ENCODE data around the gene PYGB.

The PYGB gene

DNA sequence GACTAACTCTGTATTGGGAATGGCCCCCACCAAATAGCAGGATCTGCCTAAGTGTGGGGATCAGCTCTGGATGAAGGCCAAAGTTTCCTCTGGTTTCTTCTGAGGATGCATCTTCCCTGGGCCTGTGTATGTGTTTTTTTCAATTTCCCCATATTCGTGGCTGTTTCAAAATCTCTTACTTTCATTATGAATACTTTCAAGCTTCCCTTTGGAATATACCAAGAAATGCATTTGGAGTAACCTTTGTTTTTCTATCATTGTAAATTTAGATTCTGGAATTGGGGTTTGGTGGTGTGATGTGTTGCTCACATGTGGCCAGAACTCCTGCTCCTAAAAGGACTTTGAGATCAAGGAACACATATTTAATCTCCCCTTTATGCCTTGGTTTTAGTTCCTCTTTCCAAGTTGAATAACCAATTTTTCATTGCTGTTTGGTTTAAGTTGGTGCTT is 44.0 kb upstream of the PYGB start:
- no peak overlapping the region for H3K4ac ChIP-seq (ENCODE audit: low read depth, low read length)
- H3K23ac ChIP-seq (ENCODE audit: low read length) = no peak overlapping the region
- H3K4me2 ChIP-seq (ENCODE audit: low read length) = no peak overlapping the region
- H3K79me1 ChIP-seq (ENCODE audit: low read length) = no peaks in the 10 kb centered on the region
- no peaks in the 10 kb centered on the region for H3K4me1 ChIP-seq (ENCODE audit: control insufficient read depth in 1 of 2, insufficient read depth in 2 of 2, low read length in 2 of 2)
- H4K8ac ChIP-seq (ENCODE audit: low read depth, low read length) = no peak overlapping the region
- no peak overlapping the region for H4K91ac ChIP-seq (ENCODE audit: low read depth, low read length)
- no peaks in the 10 kb centered on the region for H3K79me2 ChIP-seq (ENCODE audit: control insufficient read depth, insufficient read depth, low read length, poor library complexity)
- H2AFZ ChIP-seq (ENCODE audit: insufficient read depth, low read length, poor library complexity) = no peak overlapping the region
- no peak overlapping the region for H3K27ac ChIP-seq (ENCODE audit: low read depth, low read length)
- no peak overlapping the region for H3K4me3 ChIP-seq (ENCODE audit: low read depth, low read length)
- no peaks in the 10 kb centered on the region for H3K36me3 ChIP-seq (ENCODE audit: control insufficient read depth in 1 of 2, insufficient read depth in 2 of 2, low read length in 2 of 2)
- H3K27me3 ChIP-seq (ENCODE audit: insufficient read depth, low read length) = no peaks in the 10 kb centered on the region
- H2BK120ac ChIP-seq (ENCODE audit: insufficient read depth, low read length, poor library complexity) = no peak overlapping the region
- DNase-seq = no peak
- no peak overlapping the region for H3K18ac ChIP-seq (ENCODE audit: low read length)
- no peak overlapping the region for H3K14ac ChIP-seq (ENCODE audit: low read length)
- H2BK5ac ChIP-seq (ENCODE audit: low read depth, low read length, poor library complexity) = no peak overlapping the region
- H2AK5ac ChIP-seq (ENCODE audit: low read length) = no peak overlapping the region
- no peak overlapping the region for H2BK12ac ChIP-seq (ENCODE audit: low read length)
- H4K12ac ChIP-seq (ENCODE audit: low read depth, low read length) = no peak overlapping the region
- H3K9ac ChIP-seq (ENCODE audit: low read length) = no peak overlapping the region
- no peaks in the 10 kb centered on the region for H3K9me3 ChIP-seq (ENCODE audit: insufficient read depth, low read depth, low read length)
- no CpG with 5 or more reads among the region's 1 CpG for WGBS (ENCODE audit: extremely low coverage, insufficient coverage, insufficient read length)

DNA sequence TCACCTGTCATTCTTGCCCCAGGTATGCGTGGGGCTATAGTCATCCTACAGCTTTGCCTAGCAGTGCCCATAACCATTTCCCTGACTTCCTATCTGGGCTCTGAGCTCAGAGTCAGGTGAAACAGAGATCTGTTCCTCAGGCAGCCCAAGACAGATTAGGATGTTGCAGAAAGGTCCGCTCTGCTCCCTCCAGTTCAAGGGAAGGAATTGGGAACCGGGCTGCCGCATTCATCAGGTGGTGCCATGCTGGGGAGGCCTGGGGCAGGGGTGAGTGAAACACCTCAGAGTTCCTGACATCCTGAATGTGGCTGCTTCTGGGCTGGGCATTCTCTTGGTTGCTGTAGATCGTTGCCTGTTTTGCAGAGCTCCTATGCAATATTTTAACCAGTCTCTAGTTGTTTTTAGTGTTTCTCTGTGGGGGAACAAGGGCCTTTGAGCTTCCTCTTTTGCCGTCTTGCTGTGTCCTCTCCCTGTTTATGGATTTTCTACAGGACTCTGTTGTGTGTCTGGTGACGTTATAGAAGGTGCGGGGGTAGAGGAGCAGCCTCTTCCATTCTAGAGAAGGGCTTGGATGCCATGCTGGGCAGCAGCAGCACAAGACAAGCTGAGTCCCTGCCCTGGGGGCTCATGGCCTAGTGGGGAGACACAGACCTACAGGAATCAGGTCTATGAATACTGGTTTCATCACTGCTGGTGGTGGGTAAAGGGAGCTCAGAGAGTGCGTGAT is 43.2 kb upstream of the PYGB start:
- no peak overlapping the region for H2AK5ac ChIP-seq (ENCODE audit: low read length)
- no peaks in the 10 kb centered on the region for H3K27me3 ChIP-seq (ENCODE audit: insufficient read depth, low read length)
- no peak overlapping the region for H3K4me3 ChIP-seq (ENCODE audit: low read depth, low read length)
- no peak overlapping the region for H2BK12ac ChIP-seq (ENCODE audit: low read length)
- no peak overlapping the region for H3K23ac ChIP-seq (ENCODE audit: low read length)
- H2AFZ ChIP-seq (ENCODE audit: insufficient read depth, low read length, poor library complexity) = no peak overlapping the region
- H3K18ac ChIP-seq (ENCODE audit: low read length) = no peak overlapping the region
- H3K36me3 ChIP-seq (ENCODE audit: control insufficient read depth in 1 of 2, insufficient read depth in 2 of 2, low read length in 2 of 2) = peaks cover 0 to under 1% of the 10 kb centered on the region in 2 experiments
- H4K12ac ChIP-seq (ENCODE audit: low read depth, low read length) = no peak overlapping the region
- no peak overlapping the region for H3K4me2 ChIP-seq (ENCODE audit: low read length)
- H3K4me1 ChIP-seq (ENCODE audit: control insufficient read depth in 1 of 2, insufficient read depth in 2 of 2, low read length in 2 of 2) = no peaks in the 10 kb centered on the region
- no peak overlapping the region for H2BK120ac ChIP-seq (ENCODE audit: insufficient read depth, low read length, poor library complexity)
- no peak overlapping the region for H3K4ac ChIP-seq (ENCODE audit: low read depth, low read length)
- H4K8ac ChIP-seq (ENCODE audit: low read depth, low read length) = no peak overlapping the region
- no peak overlapping the region for H4K91ac ChIP-seq (ENCODE audit: low read depth, low read length)
- no peaks in the 10 kb centered on the region for H3K9me3 ChIP-seq (ENCODE audit: insufficient read depth, low read depth, low read length)
- H3K79me1 ChIP-seq (ENCODE audit: low read length) = no peaks in the 10 kb centered on the region
- H3K14ac ChIP-seq (ENCODE audit: low read length) = no peak overlapping the region
- no peak overlapping the region for H3K27ac ChIP-seq (ENCODE audit: low read depth, low read length)
- no peak overlapping the region for H3K9ac ChIP-seq (ENCODE audit: low read length)
- no peaks in the 10 kb centered on the region for H3K79me2 ChIP-seq (ENCODE audit: control insufficient read depth, insufficient read depth, low read length, poor library complexity)
- no CpG with 5 or more reads among the region's 9 CpGs for WGBS (ENCODE audit: extremely low coverage, insufficient coverage, insufficient read length)
- H2BK5ac ChIP-seq (ENCODE audit: low read depth, low read length, poor library complexity) = no peak overlapping the region
- no peak for DNase-seq

DNA sequence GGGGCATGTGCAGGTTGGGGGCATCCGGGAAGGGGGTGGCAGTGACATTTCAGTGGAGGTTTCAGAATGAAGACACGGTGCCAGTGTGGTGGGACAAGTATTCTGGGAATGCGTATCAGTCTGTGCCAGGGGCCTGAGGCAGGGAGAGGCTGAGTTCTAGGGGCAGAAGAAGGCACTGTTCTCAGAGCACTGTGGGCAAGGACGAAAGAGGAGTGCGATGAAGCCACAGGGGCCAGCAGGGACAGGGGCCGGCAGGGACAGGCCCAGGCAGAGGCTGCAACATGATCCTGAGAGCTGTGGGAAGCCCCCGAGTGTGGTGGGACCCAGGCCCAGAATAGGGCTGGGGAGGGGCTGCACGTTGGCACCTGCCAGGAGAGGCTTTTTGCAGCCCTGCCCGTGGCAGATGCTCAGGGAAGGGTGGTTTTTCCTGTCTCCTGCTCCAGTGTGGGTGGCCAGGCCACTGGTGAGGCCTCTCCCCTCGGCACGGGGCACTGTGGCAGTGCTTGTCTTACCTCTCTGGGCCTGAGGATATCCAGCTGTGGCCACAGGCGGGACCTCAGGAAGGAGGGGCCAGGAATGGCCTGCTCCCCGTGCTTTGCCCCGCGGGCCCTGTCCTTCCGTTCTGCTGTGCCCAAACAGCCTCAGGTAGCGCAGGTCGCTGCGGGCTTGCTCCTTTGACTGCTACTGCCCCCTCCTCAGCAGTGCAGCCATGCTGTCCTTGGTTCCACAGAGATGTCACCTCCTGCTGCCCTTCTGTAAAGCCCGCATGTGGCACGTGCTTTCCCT is 42.4 kb upstream of the PYGB start:
- no CpG with 5 or more reads among the region's 21 CpGs for WGBS (ENCODE audit: extremely low coverage, insufficient coverage, insufficient read length)
- Histone ChIP-seq H3K4me3 (ENCODE audit: low read depth, low read length) (no peak overlapping the region), H3K9ac (ENCODE audit: low read length) (no peak overlapping the region), H3K27me3 (ENCODE audit: insufficient read depth, low read length) (no peaks in the 10 kb centered on the region), H2BK12ac (ENCODE audit: low read length) (no peak overlapping the region), H2AFZ (ENCODE audit: insufficient read depth, low read length, poor library complexity) (no peak overlapping the region), H3K23ac (ENCODE audit: low read length) (no peak overlapping the region), H3K14ac (ENCODE audit: low read length) (no peak overlapping the region), H3K18ac (ENCODE audit: low read length) (no peak overlapping the region), H3K9me3 (ENCODE audit: insufficient read depth, low read depth, low read length) (no peaks in the 10 kb centered on the region), H2BK5ac (ENCODE audit: low read depth, low read length, poor library complexity) (no peak overlapping the region), H3K79me1 (ENCODE audit: low read length) (no peaks in the 10 kb centered on the region), H3K4ac (ENCODE audit: low read depth, low read length) (no peak overlapping the region), H3K4me1 (ENCODE audit: control insufficient read depth in 1 of 2, insufficient read depth in 2 of 2, low read length in 2 of 2) (no peaks in the 10 kb centered on the region), H4K91ac (ENCODE audit: low read depth, low read length) (no peak overlapping the region), H4K8ac (ENCODE audit: low read depth, low read length) (no peak overlapping the region), H3K27ac (ENCODE audit: low read depth, low read length) (no peak overlapping the region), H4K12ac (ENCODE audit: low read depth, low read length) (no peak overlapping the region), H3K79me2 (ENCODE audit: control insufficient read depth, insufficient read depth, low read length, poor library complexity) (no peaks in the 10 kb centered on the region), H3K36me3 (ENCODE audit: control insufficient read depth in 1 of 2, insufficient read depth in 2 of 2, low read length in 2 of 2) (peaks cover 3% of the 10 kb centered on the region in 2 experiments), H3K4me2 (ENCODE audit: low read length) (no peak overlapping the region), H2AK5ac (ENCODE audit: low read length) (no peak overlapping the region), H2BK120ac (ENCODE audit: insufficient read depth, low read length, poor library complexity) (no peak overlapping the region)
- peak; percentile 24 to 28 for DNase-seq

DNA sequence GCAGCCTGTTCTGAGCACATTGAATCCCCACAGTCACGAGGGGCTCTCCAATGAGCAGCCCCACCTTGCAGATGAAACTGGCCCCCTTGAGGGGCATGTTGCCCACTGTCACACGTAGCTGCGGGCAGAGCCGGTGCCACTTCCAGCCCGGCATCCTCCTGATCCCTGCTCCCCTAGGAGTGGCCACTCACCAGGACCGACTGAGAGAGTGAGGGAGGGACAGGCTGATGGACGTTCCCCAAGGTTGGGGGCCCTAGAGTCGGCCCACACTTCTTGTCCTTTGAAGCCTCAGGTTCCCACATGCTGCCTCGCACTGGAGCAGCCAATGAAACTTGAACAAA is 41.9 kb upstream of the PYGB start:
- Histone ChIP-seq H3K4me3 (ENCODE audit: low read depth, low read length) (no peak overlapping the region), H3K4ac (ENCODE audit: low read depth, low read length) (no peak overlapping the region), H2AFZ (ENCODE audit: insufficient read depth, low read length, poor library complexity) (no peak overlapping the region), H4K91ac (ENCODE audit: low read depth, low read length) (no peak overlapping the region), H3K9ac (ENCODE audit: low read length) (no peak overlapping the region), H3K18ac (ENCODE audit: low read length) (no peak overlapping the region), H3K4me1 (ENCODE audit: control insufficient read depth in 1 of 2, insufficient read depth in 2 of 2, low read length in 2 of 2) (no peaks in the 10 kb centered on the region), H2BK12ac (ENCODE audit: low read length) (no peak overlapping the region), H3K27ac (ENCODE audit: low read depth, low read length) (no peak overlapping the region), H3K79me1 (ENCODE audit: low read length) (no peaks in the 10 kb centered on the region), H3K79me2 (ENCODE audit: control insufficient read depth, insufficient read depth, low read length, poor library complexity) (no peaks in the 10 kb centered on the region), H4K8ac (ENCODE audit: low read depth, low read length) (no peak overlapping the region), H2AK5ac (ENCODE audit: low read length) (no peak overlapping the region), H3K36me3 (ENCODE audit: control insufficient read depth in 1 of 2, insufficient read depth in 2 of 2, low read length in 2 of 2) (peaks cover 3% of the 10 kb centered on the region in 2 experiments), H4K12ac (ENCODE audit: low read depth, low read length) (no peak overlapping the region), H3K23ac (ENCODE audit: low read length) (no peak overlapping the region), H3K14ac (ENCODE audit: low read length) (no peak overlapping the region), H3K4me2 (ENCODE audit: low read length) (no peak overlapping the region), H2BK5ac (ENCODE audit: low read depth, low read length, poor library complexity) (no peak overlapping the region), H3K9me3 (ENCODE audit: insufficient read depth, low read depth, low read length) (no peaks in the 10 kb centered on the region), H2BK120ac (ENCODE audit: insufficient read depth, low read length, poor library complexity) (no peak overlapping the region), H3K27me3 (ENCODE audit: insufficient read depth, low read length) (no peaks in the 10 kb centered on the region)
- no CpG with 5 or more reads among the region's 9 CpGs for WGBS (ENCODE audit: extremely low coverage, insufficient coverage, insufficient read length)
- no peak for DNase-seq

All from trophoblast cell (in vitro differentiated cells and primary cell).